ENCODE measurements around the gene CA14. TPM values are rescaled to one million over a fixed set of nuclear protein-coding genes. Genes with fewer than 3 reads are reported as not detected.
A peak's percentile ranks its signal among the peaks of the same experiment; 100 is the strongest.

CA14 gene
- total and polyA plus RNA-seq, 9 of the 15 experiments (the other 6 are each of a cell fraction or from before 2014, with no cell fraction given) = 0.13 to 0.57 (median 0.26) TPM; not detected in 1

- TF ChIP-seq ZNF507 (tag; conservative IDR thresholded peaks at IDR 0.05) (no peak), TBL1XR1 (IDR thresholded peaks at IDR 0.05; ENCODE audit: low read length in 2 of 2) (peak; percentile 23 to 36; a peak in 1 of 4 replicates), TAF7 (tag; IDR thresholded peaks at IDR 0.05) (peak; percentile 100), MLLT1 (IDR thresholded peaks at IDR 0.05) (peak; percentile 99), GTF2F1 (IDR thresholded peaks at IDR 0.05; ENCODE audit: low read depth, low read length) (peak; percentile 77; the same call in 1 of the 2 replicates), ZFP1 (CRISPR knock-in tag; IDR thresholded peaks at IDR 0.05) (no peak), JUND (IDR thresholded peaks at IDR 0.05; ENCODE audit: borderline replicate concordance, low read depth, low read length) (peak; percentile 56), JUND (tag; IDR thresholded peaks at IDR 0.05; ENCODE audit: borderline replicate concordance, low read depth, low read length) (peak; percentile 56; the same call in 2 of the 3 replicates), ZKSCAN3 (CRISPR knock-in tag; IDR thresholded peaks at IDR 0.05) (no peak), CBX1 (IDR thresholded peaks at IDR 0.05; ENCODE audit: low read depth) (0 out of 2 replicates have a peak, but pooled peaks have one; percentile 26), NEUROD1 (IDR thresholded peaks at IDR 0.05; ENCODE audit: borderline replicate concordance, low read depth, low read length, partially characterized antibody) (peak; percentile 97), BRD9 (IDR thresholded peaks at IDR 0.05; ENCODE audit: low read depth, partially characterized antibody) (peak; percentile 98), NR1H2 (CRISPR knock-in tag; IDR thresholded peaks at IDR 0.05) (no peak), ZZZ3 (IDR thresholded peaks at IDR 0.05) (no peak), CCAR2 (IDR thresholded peaks at IDR 0.05; ENCODE audit: low read depth, low read length) (0 out of 2 replicates have a peak, but pooled peaks have one; percentile 63), SIN3A (IDR thresholded peaks at IDR 0.05; ENCODE audit: borderline replicate concordance in 2 of 2, control insufficient read depth in 1 of 2, low read depth in 2 of 2, low read length in 2 of 2) (0 out of 4 replicates have a peak, but pooled peaks of 1 of the 2 experiments have one; percentile 25), SMAD4 (CRISPR knock-in tag; conservative IDR thresholded peaks at IDR 0.05) (0 out of 2 replicates have a peak, but pooled peaks have one; percentile 25), ZNF445 (CRISPR knock-in tag; IDR thresholded peaks at IDR 0.05; ENCODE audit: low read depth) (no peak), ZNF699 (CRISPR knock-in tag; IDR thresholded peaks at IDR 0.05; ENCODE audit: insufficient replicate concordance) (no peak), GABPB2 (CRISPR knock-in tag; conservative IDR thresholded peaks at IDR 0.05) (no peak), SRSF3 (IDR thresholded peaks at IDR 0.05; ENCODE audit: insufficient read depth, low read length) (no peak), CGGBP1 (CRISPR knock-in tag; IDR thresholded peaks at IDR 0.05) (no peak), KDM2B (CRISPR knock-in tag; IDR thresholded peaks at IDR 0.05) (no peak), SP2 (IDR thresholded peaks at IDR 0.05; ENCODE audit: extremely low read depth, low read depth, low read length, poor library complexity, severe bottlenecking) (peak; percentile 86), CREB1 (IDR thresholded peaks at IDR 0.05) (peak; percentile 84; the same call in 1 of the 2 replicates), CREB1 (CRISPR knock-in tag; IDR thresholded peaks at IDR 0.05) (peak; percentile 86)
- TF ChIP-seq, protein P1, sequence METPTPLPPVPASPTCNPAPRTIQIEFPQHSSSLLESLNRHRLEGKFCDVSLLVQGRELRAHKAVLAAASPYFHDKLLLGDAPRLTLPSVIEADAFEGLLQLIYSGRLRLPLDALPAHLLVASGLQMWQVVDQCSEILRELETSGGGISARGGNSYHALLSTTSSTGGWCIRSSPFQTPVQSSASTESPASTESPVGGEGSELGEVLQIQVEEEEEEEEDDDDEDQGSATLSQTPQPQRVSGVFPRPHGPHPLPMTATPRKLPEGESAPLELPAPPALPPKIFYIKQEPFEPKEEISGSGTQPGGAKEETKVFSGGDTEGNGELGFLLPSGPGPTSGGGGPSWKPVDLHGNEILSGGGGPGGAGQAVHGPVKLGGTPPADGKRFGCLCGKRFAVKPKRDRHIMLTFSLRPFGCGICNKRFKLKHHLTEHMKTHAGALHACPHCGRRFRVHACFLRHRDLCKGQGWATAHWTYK (CRISPR knock-in tag; IDR thresholded peaks at IDR 0.05) = no peak
Measured at GRCh38 chr1:150235852-150236613, 21.5 kb upstream of the CA14 start, which contains the start of gene ANP32E (continued).

Data from K562 (cell line).